HG03520 (cell line): ENCODE measurements around the gene CENATAC.
"Not testable (repeated sequence)": the region's sequence is repeated elsewhere in the genome, so short reads cannot be mapped to it uniquely, and the experiment has no call there.

Experiments used
- ATAC-seq: cut with Tn5 transposase; IDR thresholded peaks from one replicate; pipeline ENCODE4 v1.9.1; 2021; ENCODE audit warnings: mild to moderate bottlenecking, moderate library complexity; ENCODE audit not compliant: unreplicated experiment

CENATAC gene

GRCh38 chr11:118991486-118992038 is 6.4 kb upstream of the CENATAC start:
- not testable (repeated sequence) for ATAC-seq

- no peak for ATAC-seq
Measured at GRCh38 chr11:118996926-118997626, 862 bp upstream of the CENATAC start.

- no peak for ATAC-seq
Measured at GRCh38 chr11:118998388-118998717, 415 bp downstream of the CENATAC start.

- no peak for ATAC-seq
Measured at GRCh38 chr11:118998822-118999221, 884 bp downstream of the CENATAC start.

DNA sequence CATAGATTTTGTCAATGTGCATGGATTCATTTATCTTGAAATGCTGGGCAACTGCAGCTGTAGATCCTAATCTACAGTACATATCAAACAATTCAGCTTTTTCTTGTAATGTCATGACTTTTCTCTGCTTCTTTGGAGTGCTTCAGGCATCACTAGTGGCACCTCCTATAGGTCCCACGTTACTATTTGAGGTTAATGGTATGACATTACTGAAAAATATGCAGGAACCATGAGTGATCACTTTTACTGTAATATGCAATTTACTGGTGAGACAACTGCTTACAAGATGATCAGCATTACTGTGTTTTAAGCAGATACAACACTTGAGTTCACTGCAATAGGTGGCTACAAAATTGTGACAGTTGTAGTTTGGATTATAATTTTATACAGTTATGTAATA is 3.0 kb downstream of the CENATAC start:
- ATAC-seq = no peak

- ATAC-seq = no peak
Measured at GRCh38 chr11:119006656-119007055, 8.7 kb downstream of the CENATAC start.

GRCh38 chr11:119011476-119012053 is 13.6 kb downstream of the CENATAC start:
- no peak for ATAC-seq

GRCh38 chr11:119012629-119013170 is 14.8 kb downstream of the CENATAC start:
- no peak for ATAC-seq

DNA sequence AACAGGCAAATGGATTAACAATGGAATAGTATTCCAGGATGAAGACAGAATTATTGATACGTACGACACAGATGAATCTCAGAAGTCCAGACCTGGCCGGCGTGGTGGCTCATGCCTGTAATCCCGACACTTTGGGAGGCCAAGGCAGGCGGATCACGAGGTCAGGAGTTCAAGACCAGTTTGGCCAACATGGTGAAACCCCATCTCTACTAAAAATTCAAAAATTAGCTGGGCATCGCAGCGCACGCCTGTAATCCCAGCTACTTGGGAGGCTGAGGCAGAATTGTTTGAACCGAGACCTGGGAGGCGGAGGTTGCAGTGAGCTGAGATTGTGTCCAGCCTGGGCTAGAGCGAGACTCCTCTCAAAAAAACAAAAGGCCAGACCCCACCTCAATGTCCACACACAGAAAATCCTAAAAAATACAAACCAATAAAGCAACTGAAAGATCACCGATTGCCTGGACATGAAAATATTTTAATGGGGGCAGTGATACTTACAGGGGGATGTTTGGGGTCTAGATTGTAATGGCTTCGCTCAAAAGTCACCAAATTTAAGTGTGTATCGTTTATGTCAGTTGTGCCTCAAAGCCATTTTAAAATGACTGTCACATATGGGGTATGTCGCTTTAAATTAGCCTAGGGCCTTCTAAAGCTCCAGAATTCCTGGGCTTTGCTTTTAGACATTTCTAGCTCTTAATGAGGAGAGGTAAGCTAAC is 16.4 kb downstream of the CENATAC start:
- no peak for ATAC-seq

GRCh38 chr11:119015054-119015611 is 17.2 kb downstream of the CENATAC start:
- ATAC-seq = no peak

DNA sequence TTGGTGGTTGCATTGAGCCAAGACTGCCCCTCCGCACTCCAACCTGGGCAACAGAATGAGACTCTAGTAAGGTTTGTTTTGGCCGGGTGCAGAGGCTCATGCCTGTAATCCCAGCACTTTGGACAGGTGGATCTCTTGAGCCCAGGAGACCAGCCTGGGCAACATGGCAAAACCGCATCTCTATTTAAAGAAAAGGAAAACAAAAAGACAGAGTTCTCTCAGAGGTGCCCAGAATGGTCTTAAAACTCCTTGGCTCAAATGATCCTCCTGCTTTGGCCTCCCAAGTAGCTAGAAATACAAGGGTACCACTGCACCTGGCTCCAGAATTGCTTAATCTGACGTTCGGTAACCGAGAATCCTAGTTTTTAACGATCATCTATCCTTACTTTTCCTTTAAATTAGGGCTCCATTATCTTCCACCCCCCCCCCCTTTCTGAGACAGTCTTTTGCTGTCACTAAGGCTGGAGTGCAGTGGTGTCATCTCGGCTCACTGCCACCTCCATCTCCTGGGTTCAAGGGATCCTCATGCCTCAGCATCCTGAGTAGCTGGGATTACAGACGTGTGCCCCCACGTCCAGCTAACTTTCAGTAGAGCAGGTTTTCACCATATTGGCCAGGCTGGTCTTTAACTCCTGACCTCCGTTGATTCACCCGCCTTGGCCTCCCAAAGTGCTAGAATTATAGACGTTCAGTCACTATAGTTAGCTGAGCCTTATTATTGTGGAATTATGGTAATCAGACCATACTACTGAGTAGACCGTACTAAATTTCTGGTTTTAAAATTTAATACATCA is 18.5 kb downstream of the CENATAC start:
- no peak for ATAC-seq

- ATAC-seq = not testable (repeated sequence)
Measured at GRCh38 chr11:119017377-119017776, 19.4 kb downstream of the CENATAC start.

DNA sequence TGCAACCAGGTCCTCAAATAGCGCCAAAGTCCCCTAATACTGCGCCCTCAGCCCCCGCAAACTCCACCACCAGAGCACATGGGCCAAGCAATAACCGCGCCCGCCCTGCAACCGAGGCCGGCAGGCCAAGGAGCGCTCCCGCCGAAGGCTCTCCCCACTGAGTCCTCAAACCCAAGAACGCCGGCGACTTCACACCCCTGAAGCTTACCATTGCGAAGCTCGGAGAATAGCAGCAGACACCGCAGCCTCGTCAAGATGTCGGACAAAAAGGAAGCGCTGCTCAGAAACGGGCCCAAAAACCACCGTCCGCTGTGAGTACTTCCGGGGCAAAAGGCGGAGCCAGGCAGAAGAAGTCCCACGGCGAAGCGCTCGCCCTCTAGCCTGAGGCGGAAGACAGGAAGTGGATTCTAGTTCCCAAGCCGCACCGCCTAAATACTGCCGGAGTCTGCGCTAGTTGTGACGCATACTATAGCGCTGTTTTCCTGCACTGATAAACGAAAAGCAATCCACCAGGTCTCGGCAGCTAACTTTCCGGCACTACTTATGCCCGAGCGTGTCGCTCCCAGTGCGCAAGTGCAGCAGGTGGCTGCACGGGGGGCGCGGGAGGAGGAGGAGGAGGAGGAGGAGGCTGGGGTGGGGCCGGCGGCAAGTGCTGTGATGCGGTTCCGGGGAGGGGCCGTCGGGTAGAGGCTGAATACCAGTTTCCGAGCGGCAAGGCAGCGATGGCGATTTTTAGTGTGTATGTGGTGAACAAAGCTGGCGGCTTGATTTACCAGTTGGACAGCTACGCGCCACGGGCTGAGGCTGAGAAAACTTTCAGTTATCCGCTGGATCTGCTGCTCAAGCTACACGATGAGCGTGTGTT is 20.4 kb downstream of the CENATAC start, which contains the start of the genes RPS25 and TRAPPC4:
TSS of gene RPS25 (minus strand) at position 270 of the 865 bp plus-strand sequence. CDS start at position 211, 59 bp downstream.
TSS of gene TRAPPC4 (plus strand) at position 693 of the 865 bp plus-strand sequence. CDS start at position 723, 30 bp downstream.
- ATAC-seq = peak; percentile 84

DNA sequence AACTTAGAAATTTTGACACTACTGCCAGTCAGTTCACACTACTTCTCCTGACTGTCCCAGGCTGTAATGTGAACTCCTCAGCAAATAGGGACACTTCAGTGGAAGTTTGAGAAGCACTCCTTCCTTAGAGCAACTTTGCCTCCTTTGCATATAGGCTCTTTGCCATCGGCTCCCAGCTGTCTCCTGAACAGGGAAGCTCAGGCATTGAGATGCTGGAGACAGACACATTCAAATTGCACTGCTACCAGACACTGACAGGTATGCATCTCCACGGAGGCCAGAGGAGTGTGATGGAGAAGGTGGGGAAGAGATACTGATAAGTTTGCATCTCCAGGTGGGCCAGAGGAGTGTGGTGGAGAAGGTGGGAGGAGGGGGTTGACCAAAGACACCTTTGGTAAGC is 22.1 kb downstream of the CENATAC start:
- ATAC-seq = no peak

- ATAC-seq = no peak
Measured at GRCh38 chr11:119021631-119022030, 23.7 kb downstream of the CENATAC start.

DNA sequence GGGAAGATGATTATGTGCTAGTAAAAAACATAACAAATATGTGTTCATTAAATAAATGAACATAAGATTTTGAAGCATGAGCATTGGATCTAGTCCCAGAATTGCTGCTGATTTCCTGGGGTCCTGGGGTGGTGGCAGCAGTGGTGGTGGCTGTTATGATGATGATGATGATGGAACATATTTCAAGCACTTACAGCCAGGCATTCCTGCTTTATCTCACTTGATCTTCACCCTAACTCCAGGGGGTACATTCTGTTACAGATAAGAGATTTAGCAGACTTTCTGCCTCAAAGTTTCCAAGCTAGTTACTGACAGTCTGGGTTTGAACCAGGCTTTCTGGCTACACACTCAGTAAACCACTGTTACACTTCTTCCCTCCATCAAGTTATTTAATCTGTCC is 25.8 kb downstream of the CENATAC start:
- no peak for ATAC-seq

- ATAC-seq = no peak
Measured at GRCh38 chr11:119024430-119025098, 26.6 kb downstream of the CENATAC start.

GRCh38 chr11:119025099-119025473 is 27.1 kb downstream of the CENATAC start:
- no peak for ATAC-seq

DNA sequence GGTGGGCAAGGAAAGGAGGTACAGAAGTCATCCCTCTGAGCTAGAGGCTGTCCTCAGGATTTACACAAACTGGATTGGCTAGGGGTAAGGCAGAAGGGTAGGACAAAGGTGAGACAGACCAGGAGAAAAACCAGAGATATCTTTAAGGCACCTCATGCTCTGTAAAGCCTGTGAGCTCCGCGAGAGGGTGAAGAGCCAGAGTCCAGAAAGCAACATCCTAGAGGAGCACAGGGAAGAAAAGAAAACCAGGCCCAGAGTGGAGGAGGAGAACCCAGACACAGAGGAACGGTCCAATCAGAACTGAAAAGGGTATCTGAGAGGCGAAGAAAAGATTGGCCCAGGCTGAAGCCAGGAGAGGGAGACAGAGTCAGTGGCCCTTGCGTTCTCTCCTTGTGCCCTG is 27.6 kb downstream of the CENATAC start:
- no peak for ATAC-seq
